22Rv1 (cell line): ENCODE results near the gene DDR2.

ENCODE experiments used
- ZFX ChIP-seq: fragments of 450-650 bp; IDR thresholded peaks from 2 replicates; pipeline ENCODE4 v1.6.1; 2017; ENCODE audit warnings: antibody characterized with exemption, borderline replicate concordance
- TF ChIP-seq, protein P1 (sequence below): fragments of 450-650 bp; IDR thresholded peaks from 2 replicates; pipeline ENCODE4 v1.5.1; 2017; ENCODE audit warnings: mild to moderate bottlenecking

DNA sequence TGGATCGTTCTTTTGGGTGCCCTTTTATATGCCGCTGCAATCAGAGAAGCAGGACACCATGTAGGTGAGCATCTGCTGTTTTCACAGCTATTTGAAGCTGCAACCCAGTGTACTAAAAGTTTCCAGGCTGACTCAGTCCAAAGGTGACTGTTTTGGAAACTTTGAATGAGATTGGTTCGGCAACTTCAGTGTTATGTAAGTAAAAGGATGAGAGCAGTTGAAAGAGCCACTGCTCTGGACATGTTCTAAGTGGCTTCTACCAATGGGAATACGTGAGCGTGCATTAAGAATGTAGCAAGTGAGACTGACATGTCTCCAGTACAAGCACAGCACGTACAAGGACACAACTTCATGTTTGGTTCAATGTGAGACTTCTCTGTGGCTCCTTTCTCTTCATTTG lies 55.6 kb downstream of the DDR2 start:
- TF ChIP-seq, protein P1, sequence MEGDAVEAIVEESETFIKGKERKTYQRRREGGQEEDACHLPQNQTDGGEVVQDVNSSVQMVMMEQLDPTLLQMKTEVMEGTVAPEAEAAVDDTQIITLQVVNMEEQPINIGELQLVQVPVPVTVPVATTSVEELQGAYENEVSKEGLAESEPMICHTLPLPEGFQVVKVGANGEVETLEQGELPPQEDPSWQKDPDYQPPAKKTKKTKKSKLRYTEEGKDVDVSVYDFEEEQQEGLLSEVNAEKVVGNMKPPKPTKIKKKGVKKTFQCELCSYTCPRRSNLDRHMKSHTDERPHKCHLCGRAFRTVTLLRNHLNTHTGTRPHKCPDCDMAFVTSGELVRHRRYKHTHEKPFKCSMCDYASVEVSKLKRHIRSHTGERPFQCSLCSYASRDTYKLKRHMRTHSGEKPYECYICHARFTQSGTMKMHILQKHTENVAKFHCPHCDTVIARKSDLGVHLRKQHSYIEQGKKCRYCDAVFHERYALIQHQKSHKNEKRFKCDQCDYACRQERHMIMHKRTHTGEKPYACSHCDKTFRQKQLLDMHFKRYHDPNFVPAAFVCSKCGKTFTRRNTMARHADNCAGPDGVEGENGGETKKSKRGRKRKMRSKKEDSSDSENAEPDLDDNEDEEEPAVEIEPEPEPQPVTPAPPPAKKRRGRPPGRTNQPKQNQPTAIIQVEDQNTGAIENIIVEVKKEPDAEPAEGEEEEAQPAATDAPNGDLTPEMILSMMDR, result no peak
- no peak for TF ChIP-seq ZFX
